H9 (cell line): Measurements from ENCODE around the gene CABP4. TPM values are rescaled to one million over a fixed set of nuclear protein-coding genes. Genes with fewer than 3 reads are reported as not detected.

ENCODE experiments used
- DNase-seq: peaks from one replicate; pipeline ENCODE4 v3.0.0-alpha.2; 2017
- H2AFZ ChIP-seq: one replicate; pipeline ENCODE4 v1.6.1; 2013; ENCODE audit warnings: mild to moderate bottlenecking, low read length, control low read depth, moderate library complexity
- H2AK5ac ChIP-seq: 2 replicates; pipeline ENCODE4 v1.6.1; 2013; ENCODE audit warnings: low read length, control low read depth, mixed read lengths; ENCODE audit not compliant: insufficient read length
- H2BK120ac ChIP-seq: one replicate; pipeline ENCODE4 v1.6.1; 2013; ENCODE audit warnings: low read depth, mild to moderate bottlenecking, low read length, control low read depth, inconsistent platforms; ENCODE audit not compliant: poor library complexity, severe bottlenecking
- H2BK12ac ChIP-seq: 2 replicates; pipeline ENCODE4 v1.6.1; 2013; ENCODE audit warnings: low read length, control low read depth, mixed read lengths, low read depth; ENCODE audit not compliant: insufficient read length
- H2BK15ac ChIP-seq: 2 replicates; pipeline ENCODE4 v1.6.1; 2013; ENCODE audit warnings: low read depth, low read length, control low read depth
- H2BK20ac ChIP-seq: one replicate; pipeline ENCODE4 v1.6.1; 2013; ENCODE audit warnings: low read depth, mild to moderate bottlenecking, low read length, control low read depth, inconsistent platforms; ENCODE audit not compliant: poor library complexity, severe bottlenecking
- H2BK5ac ChIP-seq: 2 replicates; pipeline ENCODE4 v1.6.1; 2013; ENCODE audit warnings: low read length, control low read depth, mixed read lengths; ENCODE audit not compliant: insufficient read length
- H3K14ac ChIP-seq: 2 replicates; pipeline ENCODE4 v1.6.1; 2013; ENCODE audit warnings: low read length, control low read depth; ENCODE audit not compliant: insufficient read depth
- H3K18ac ChIP-seq: 2 replicates; pipeline ENCODE4 v1.6.1; 2013; ENCODE audit warnings: low read depth, mild to moderate bottlenecking, mixed read lengths, low read length, control low read depth; ENCODE audit not compliant: insufficient read length
- H3K23ac ChIP-seq: 2 replicates; pipeline ENCODE4 v1.6.1; 2013; ENCODE audit warnings: low read length, control low read depth, mixed read lengths, low read depth; ENCODE audit not compliant: insufficient read length
- H3K23me2 ChIP-seq: 2 replicates; pipeline ENCODE4 v1.6.1; 2013; ENCODE audit warnings: low read depth, mild to moderate bottlenecking, mixed read lengths, low read length, control low read depth; ENCODE audit not compliant: insufficient read length, poor library complexity, severe bottlenecking
- H3K27ac ChIP-seq: 2 replicates; pipeline ENCODE4 v1.5.1; 2013; ENCODE audit warnings: low read length, control low read depth, mixed read lengths, low read depth; ENCODE audit not compliant: insufficient read length
- H3K27me3 ChIP-seq: 2 replicates; pipeline ENCODE4 v1.6.1; 2013; ENCODE audit warnings: low read length, control low read depth, inconsistent platforms; ENCODE audit not compliant: insufficient read depth
- H3K4ac ChIP-seq: 2 replicates; pipeline ENCODE4 v1.6.1; 2013; ENCODE audit warnings: low read depth, mild to moderate bottlenecking, control low read depth, inconsistent platforms, low read length, moderate library complexity
- H3K4me1 ChIP-seq: 2 replicates; pipeline ENCODE4 v1.6.1; 2013; ENCODE audit warnings: low read length, control low read depth, inconsistent platforms; ENCODE audit not compliant: insufficient read depth
- H3K4me2 ChIP-seq: 2 replicates; pipeline ENCODE4 v1.6.1; 2013; ENCODE audit warnings: low read length, control low read depth, mixed read lengths; ENCODE audit not compliant: insufficient read length, insufficient read depth
- H3K56ac ChIP-seq: 2 replicates; pipeline ENCODE4 v1.6.1; 2013; ENCODE audit warnings: low read depth, mild to moderate bottlenecking, mixed read lengths, low read length, control low read depth; ENCODE audit not compliant: insufficient read length
- H3K79me1 ChIP-seq: 2 replicates; pipeline ENCODE4 v1.6.1; 2013; ENCODE audit warnings: low read depth, mild to moderate bottlenecking, moderate library complexity, low read length, control low read depth, inconsistent platforms; ENCODE audit not compliant: insufficient read depth, poor library complexity, severe bottlenecking
- H3K79me2 ChIP-seq: 2 replicates; pipeline ENCODE4 v1.6.1; 2013; ENCODE audit warnings: low read length, control low read depth, inconsistent platforms; ENCODE audit not compliant: insufficient read depth
- H3K9ac ChIP-seq: 2 replicates; pipeline ENCODE4 v1.6.1; 2013; ENCODE audit warnings: low read length, control low read depth, mixed read lengths; ENCODE audit not compliant: insufficient read length; ENCODE audit errors: extremely low read depth
- H3K9me3 ChIP-seq: one replicate; pipeline ENCODE4 v1.6.1; 2013; ENCODE audit warnings: low read depth, low read length, inconsistent platforms; ENCODE audit not compliant: control insufficient read depth
- H3T11ph ChIP-seq: one replicate; pipeline ENCODE4 v1.6.1; 2013; ENCODE audit warnings: mild to moderate bottlenecking, low read length, control low read depth, inconsistent platforms
- H4K20me1 ChIP-seq: one replicate; pipeline ENCODE4 v1.6.1; 2013; ENCODE audit not compliant: control insufficient read depth, insufficient read length, insufficient read depth
- H4K5ac ChIP-seq: 2 replicates; pipeline ENCODE4 v1.6.1; 2013; ENCODE audit warnings: low read depth, mild to moderate bottlenecking, mixed read lengths, low read length, control low read depth; ENCODE audit not compliant: insufficient read length
- H4K8ac ChIP-seq: replicated peaks from 2 replicates; pipeline ENCODE4 v1.6.1; 2013; ENCODE audit warnings: low read length, control low read depth, mixed read lengths, low read depth; ENCODE audit not compliant: insufficient read length
- H4K91ac ChIP-seq: 2 replicates; pipeline ENCODE4 v1.6.1; 2013; ENCODE audit warnings: low read depth, mild to moderate bottlenecking, moderate library complexity, mixed read lengths, low read length, control low read depth; ENCODE audit not compliant: insufficient read length
- H3K27ac Mint-ChIP-seq, 3 experiments: 2 replicates in 2 of 3; 3 replicates in 1 of 3; pipeline ENCODE4 v1.8.0; 2020 to 2021; ENCODE audit warnings: mixed read lengths in 3 of 3, mild to moderate bottlenecking in 1 of 3, moderate library complexity in 1 of 3
- H3K27me3 Mint-ChIP-seq: 2 replicates; pipeline ENCODE4 v1.8.0; 2021; ENCODE audit warnings: low read depth, mild to moderate bottlenecking, moderate library complexity, mixed read lengths
- H3K36me3 Mint-ChIP-seq, 3 experiments: 2 replicates in 2 of 3; 3 replicates in 1 of 3; pipeline ENCODE4 v1.8.0; 2020 to 2021; ENCODE audit warnings: low read depth in 3 of 3, mixed read lengths in 3 of 3; ENCODE audit not compliant: insufficient read depth in 1 of 3
- H3K4me1 Mint-ChIP-seq, 2 experiments: 2 replicates each; pipeline ENCODE4 v1.8.0; 2020; ENCODE audit warnings: mixed read lengths in 2 of 2
- H3K4me3 Mint-ChIP-seq, 2 experiments: 2 replicates in 1 of 2; 3 replicates in 1 of 2; pipeline ENCODE4 v1.8.0; 2020 to 2021; ENCODE audit warnings: mild to moderate bottlenecking in 2 of 2, mixed read lengths in 2 of 2, moderate library complexity in 1 of 2
- H3K9me3 Mint-ChIP-seq, 2 experiments: 2 replicates in 1 of 2; 3 replicates in 1 of 2; pipeline ENCODE4 v1.8.0; 2020; ENCODE audit warnings: mild to moderate bottlenecking in 2 of 2, mixed read lengths in 2 of 2, moderate library complexity in 1 of 2
- CTCF ChIP-seq: fragments of 200-600 bp; sonication (generic); conservative IDR thresholded peaks from 3 replicates; pipeline ENCODE4 v1.8.0; 2021; ENCODE audit warnings: antibody characterized with exemption, mild to moderate bottlenecking
- WGBS: extraction: QIAGEN DNeasy Blood & Tissue Kit; methylation state at CpG from one replicate; pipeline ENCODE4 v1.1.7; 2013; ENCODE audit warnings: missing lambda C conversion rate, low lambda C conversion rate, mixed read lengths; ENCODE audit not compliant: insufficient read length; ENCODE audit errors: extremely low coverage; 5-methylcytosine and 5-hydroxymethylcytosine counted together
- total RNA-seq: library from RNA; stranded (reverse); gene quantifications from 2 replicates; pipeline ENCODE4 v1.2.1, GENCODE V29; 2021

Gene CABP4
- total RNA-seq, 1 experiment from 2014 or later, result not detected

- Histone ChIP-seq H3K23me2 (peaks cover 5% of the 10 kb centered on the region), H3K9ac (no peak overlapping the region), H3K18ac (no peak overlapping the region), H4K8ac (no peak overlapping the region), H2AFZ (no peak overlapping the region), H3K23ac (no peak overlapping the region), H3K4ac (no peak overlapping the region; the same call in 1 of the 2 replicates), H2BK5ac (no peak overlapping the region), H2BK20ac (no peak overlapping the region), H3K27me3 (no peaks in the 10 kb centered on the region), H2AK5ac (no peak overlapping the region), H4K20me1 (no peaks in the 10 kb centered on the region), H4K5ac (no peak overlapping the region), H3K14ac (no peak overlapping the region), H2BK12ac (no peak overlapping the region), H3K79me2 (no peaks in the 10 kb centered on the region), H2BK15ac (no peak overlapping the region), H3K27ac (no peak overlapping the region), H3K4me2 (no peak overlapping the region), H3K4me1 (no peaks in the 10 kb centered on the region), H3T11ph (no peak overlapping the region), H3K9me3 (no peaks in the 10 kb centered on the region), H3K56ac (no peak overlapping the region), H4K91ac (no peak overlapping the region), H2BK120ac (no peak overlapping the region), H3K79me1 (no peaks in the 10 kb centered on the region)
- Mint-ChIP-seq H3K4me3 (no peak overlapping the region; a peak in 2 of 5 replicates), H3K9me3 (no peaks in the 10 kb centered on the region; a peak in 1 of 5 replicates), H3K27ac (no peak overlapping the region; a peak in 1 of 7 replicates), H3K36me3 (no peaks in the 10 kb centered on the region), H3K4me1 (no peaks in the 10 kb centered on the region), H3K27me3 (peaks cover 17% of the 10 kb centered on the region)
- no CpG with 5 or more reads among the region's 12 CpGs for WGBS
- DNase-seq, result no peak
- no peak for TF ChIP-seq CTCF
Measured at GRCh38 chr11:67457453-67457852, 2.3 kb downstream of the CABP4 start.
